ENCODE measurements around the gene NXF3.
"Not testable (repeated sequence)": the region's sequence is repeated elsewhere in the genome, so short reads cannot be mapped to it uniquely, and the experiment has no call there.

The NXF3 gene

DNA sequence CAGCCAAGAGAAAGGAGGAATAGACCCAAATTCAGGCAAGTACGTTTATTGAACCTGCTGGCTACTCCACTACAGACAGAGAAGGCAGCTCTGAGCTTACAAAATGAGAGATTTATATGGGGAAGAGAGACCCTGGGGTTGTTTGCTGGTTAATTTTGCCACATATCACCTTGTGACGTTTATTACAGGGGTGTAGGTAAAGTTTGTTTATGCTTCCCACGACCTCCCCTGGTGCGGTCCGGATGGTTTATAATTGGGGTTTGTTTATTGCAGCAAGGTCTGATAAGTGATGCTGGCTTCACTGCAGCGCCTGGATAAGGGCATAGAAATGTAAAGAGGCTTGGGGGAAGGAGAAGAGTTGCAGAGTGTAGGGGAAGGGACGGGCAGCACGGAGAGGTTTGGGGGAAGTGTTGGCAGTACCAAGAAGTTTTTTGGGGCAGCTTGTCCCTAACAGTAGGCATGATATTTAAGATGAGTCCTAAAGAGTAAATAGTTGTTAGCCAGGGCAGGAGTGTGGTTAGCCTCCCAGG is 41.6 kb downstream of the NXF3 start:
- Histone ChIP-seq H3K4me1 (no peaks in the 10 kb centered on the region), H3K27me3 (no peaks in the 10 kb centered on the region), H3K9me3 (no peaks in the 10 kb centered on the region), H3K36me3 (no peaks in the 10 kb centered on the region), H3K4me3 (ENCODE audit: low read depth, low read length) (no peak overlapping the region)
- TF ChIP-seq, protein P1, sequence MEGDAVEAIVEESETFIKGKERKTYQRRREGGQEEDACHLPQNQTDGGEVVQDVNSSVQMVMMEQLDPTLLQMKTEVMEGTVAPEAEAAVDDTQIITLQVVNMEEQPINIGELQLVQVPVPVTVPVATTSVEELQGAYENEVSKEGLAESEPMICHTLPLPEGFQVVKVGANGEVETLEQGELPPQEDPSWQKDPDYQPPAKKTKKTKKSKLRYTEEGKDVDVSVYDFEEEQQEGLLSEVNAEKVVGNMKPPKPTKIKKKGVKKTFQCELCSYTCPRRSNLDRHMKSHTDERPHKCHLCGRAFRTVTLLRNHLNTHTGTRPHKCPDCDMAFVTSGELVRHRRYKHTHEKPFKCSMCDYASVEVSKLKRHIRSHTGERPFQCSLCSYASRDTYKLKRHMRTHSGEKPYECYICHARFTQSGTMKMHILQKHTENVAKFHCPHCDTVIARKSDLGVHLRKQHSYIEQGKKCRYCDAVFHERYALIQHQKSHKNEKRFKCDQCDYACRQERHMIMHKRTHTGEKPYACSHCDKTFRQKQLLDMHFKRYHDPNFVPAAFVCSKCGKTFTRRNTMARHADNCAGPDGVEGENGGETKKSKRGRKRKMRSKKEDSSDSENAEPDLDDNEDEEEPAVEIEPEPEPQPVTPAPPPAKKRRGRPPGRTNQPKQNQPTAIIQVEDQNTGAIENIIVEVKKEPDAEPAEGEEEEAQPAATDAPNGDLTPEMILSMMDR (IDR thresholded peaks at IDR 0.05; ENCODE audit: low read depth, low read length), result no peak
- DNase-seq, result no peak

DNA sequence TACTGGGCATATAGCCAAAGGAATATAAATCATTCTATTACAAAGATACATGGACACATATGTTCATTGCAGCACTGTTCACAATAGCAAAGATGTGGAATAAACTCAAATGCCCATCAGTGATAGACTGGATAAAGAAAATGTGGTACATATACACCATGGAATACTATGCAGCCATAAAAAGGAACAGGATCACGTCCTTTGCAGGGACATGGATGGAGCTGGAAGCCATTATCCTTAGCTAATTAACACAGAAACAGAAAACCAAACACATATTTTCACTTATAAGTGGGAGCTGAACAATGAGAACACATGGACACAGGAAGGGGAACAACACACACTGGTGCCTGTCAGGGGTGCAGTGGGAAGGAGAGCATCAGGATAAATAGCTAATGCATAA is 59.6 kb downstream of the NXF3 start:
- not testable (repeated sequence) for H3K27me3 ChIP-seq; H3K36me3 ChIP-seq; DNase-seq; H3K4me1 ChIP-seq; H3K4me3 ChIP-seq (ENCODE audit: low read depth, low read length); H3K9me3 ChIP-seq
